Embryonic facial prominence (tissue), 1 donor: ENCODE data around the gene GIPC1.

Source experiments
- DNase-seq: peaks from one replicate; pipeline ENCODE4 v3.0.0-alpha.2; 2016; ENCODE audit errors: extremely low spot score

GIPC1 gene

DNA sequence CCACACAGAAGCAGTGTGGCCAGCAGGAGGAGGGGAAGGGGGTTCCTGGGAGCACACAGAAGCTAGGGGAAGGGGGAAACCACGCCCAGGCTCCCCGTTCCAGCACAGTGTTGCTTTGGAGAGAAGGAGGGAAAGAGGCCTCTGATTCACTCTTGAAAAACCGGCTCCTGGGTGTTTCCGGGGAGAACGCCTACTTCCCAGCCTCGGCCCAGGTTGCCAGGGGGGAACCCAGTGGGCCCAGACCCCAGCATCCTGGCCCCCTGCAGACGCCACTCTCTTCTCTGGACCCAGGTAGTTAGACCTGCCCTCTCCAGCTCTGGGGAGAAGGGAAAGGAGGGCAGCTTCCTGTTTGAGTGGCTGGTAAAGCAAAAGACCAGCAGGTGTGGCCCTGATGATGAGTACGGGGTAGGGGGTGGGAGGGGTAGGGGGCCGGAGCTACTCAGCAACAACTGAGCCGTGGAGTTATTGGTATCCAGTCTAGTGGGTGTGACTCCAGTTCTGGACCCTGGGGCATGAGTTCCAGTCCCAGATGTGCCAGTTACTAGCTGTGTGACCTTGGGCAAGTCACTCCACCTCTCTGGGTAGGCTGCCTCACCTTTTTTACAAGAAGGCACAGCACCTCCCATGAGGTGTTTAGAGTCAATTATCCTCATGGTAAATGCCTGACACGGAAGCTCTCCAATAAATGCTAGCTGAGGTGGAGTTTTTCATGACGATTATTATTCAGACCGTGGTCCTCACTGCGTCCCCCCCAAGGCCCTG is 836 bp downstream of the GIPC1 start:
- no peak for DNase-seq

DNA sequence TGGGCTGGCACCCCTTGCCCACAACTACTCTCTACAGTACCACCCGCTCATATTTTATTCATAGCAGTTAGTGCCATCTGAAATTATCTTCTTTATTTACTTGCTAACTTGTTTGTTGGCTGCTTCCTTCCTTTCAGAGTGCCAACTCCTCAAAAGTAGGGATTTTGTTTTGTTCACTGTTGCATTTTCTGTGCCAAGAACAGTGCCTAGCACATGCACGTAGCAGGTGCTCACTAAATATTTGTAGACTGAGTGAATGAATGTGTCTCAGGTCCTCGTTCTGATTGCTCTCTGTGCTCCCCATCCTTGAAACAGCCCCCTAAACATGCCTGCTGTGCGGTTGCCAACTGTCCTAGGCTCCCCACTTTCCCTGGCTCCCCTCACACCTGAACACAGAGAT is 1.5 kb downstream of the GIPC1 start:
- no peak for DNase-seq

DNA sequence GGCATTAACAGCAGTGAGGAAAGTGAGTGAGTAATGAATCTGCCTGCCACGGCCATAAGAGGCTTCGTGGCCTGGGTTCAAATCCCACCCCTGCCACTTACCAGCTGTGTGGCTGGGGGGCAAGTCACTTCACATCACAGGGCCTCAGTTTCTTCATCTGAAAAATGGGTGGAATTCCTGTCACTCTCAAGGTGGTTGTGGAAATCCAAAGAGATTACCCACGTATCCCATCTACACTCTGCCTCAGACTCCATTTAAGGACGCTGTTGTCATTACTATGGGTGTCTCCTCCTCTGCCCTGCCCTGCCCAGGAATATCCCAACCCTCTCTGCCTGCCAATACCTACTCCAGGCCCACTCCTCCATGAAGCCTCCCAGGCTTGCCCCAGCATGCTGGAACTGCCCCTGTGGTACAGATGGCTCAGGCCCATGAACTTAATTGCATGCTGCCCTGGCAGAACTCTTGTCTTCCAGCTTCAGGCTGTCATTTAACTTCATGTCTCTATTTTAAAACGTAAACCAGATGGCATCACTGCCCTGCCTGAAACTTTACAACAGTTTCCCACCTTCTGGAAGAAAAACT is 3.1 kb downstream of the GIPC1 start:
- no peak for DNase-seq

DNA sequence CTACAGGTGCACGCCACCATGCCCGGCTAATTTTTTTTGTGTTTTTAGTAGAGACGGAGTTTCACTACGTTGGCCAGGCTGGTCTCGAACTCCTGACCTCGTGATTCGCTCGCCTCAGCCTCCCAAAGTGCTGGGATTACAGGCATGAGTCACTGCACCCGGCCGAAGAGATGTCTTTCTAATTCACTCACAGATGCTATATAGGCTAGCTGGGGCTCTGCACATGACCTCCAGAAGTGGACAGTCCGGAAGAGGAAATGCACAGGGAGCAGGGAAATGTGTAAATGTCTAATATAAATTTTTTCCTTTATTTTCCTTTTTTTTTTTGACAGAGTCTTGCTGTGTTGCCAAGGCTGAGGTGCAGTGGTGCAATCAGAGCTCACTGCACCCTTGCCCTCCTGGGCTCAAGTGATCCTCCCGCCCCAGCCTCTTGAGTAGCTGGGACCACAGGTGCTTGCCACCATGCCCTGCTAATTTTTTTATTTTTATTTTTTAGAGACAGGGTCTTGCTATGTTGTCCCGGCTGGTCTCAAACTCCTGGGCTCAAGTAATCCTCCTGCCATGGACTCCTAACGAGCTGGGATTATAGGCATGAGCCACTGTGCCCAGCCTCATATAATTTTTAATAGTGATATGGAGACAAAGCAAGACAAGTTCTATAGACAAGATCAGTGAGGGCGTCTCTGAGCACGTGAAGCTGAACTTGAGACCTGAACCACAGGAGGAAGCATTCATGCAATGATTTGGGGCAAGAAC is 8.4 kb downstream of the GIPC1 start:
- no peak for DNase-seq

DNA sequence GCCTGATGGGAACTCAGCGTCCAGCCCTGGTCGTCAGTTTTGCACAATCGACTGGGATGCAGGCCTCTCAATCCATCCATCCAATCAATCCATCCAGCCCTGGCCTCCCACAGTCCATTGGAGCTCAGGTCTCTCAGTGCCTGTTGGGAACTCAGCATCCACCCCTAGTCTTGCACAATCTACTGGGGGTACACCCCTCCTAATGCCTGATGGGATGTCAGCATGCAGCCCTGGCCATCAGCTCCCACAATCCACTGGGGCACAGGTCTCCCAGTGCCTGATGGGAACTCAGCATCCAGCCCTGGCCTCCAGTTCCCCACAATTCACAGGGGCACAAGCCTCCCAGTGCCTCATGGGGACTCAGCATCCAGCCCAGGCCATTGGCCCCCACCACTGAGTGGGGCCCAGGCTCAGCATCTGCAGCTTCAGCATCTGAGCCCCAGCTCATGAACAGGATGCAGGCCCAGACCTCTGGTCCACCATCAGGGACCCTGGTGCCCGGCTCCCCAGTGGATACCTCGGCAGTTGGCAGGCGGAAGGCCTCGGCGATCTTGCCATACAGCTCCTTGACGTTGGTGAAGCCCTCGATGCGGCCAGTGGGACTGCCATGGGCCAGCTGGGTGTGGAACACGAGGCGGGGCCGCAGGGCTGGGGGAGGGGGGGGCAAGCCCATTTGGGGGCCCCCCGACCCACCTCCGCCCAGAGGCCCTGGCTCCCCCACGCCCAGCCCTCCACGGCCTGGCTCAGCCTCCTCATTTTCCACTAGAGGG is 13.6 kb downstream of the GIPC1 start:
- DNase-seq: no peak

DNA sequence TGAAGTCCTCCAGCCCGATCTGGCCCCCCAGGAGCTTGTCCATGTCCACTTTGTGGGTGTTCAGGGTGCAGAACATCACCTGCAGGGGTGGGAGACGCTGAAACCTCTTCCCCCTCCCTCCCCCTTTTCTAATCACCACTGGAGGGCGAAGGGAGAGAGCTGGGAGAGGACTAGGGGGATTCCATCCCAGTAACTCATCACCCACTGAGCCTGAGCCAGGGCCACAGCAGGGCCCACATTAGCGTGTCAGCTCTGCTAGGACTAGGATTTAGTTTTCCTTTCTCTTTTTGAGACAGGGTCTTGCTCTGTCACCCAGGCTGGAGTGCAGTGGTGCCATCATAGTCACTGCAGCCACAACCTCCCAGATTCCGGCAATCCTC is 15.2 kb downstream of the GIPC1 start:
- DNase-seq: no peak

DNA sequence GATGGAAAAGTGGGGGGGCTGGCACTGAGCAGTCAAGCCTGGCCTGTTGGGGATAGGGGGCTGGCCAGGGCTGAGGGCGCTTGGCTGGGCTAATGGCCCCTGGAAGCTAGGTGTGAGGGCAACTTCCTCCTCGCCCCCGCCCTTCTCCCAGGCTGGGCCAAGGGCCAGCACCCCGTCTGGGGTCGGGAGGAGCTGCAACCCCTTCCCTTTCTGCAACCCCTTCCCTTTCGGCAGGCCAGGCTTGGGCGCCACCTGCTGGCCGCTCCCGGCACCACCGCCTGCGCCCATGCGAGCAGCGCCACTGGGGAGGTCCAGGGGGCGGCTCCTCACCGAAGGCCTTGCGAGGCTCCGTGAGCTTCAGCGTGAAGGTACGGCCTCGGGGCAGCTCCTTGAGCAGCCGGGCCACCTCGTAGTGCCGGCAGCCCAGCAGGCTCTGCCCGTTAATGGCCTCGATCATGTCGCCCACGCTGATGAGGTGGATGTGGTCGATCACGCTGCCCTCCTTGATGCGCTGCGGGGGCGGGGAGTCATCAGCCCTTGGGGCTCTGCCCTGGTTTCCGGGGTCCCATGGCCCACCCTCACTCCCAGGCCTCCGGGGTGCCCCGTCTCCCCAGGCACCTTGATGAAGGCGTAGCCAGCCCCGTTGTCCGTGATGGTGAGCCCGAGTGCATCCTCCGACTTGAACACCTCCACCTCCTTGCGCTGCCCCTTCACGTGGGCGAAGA is 15.8 kb downstream of the GIPC1 start:
- DNase-seq: no peak

DNA sequence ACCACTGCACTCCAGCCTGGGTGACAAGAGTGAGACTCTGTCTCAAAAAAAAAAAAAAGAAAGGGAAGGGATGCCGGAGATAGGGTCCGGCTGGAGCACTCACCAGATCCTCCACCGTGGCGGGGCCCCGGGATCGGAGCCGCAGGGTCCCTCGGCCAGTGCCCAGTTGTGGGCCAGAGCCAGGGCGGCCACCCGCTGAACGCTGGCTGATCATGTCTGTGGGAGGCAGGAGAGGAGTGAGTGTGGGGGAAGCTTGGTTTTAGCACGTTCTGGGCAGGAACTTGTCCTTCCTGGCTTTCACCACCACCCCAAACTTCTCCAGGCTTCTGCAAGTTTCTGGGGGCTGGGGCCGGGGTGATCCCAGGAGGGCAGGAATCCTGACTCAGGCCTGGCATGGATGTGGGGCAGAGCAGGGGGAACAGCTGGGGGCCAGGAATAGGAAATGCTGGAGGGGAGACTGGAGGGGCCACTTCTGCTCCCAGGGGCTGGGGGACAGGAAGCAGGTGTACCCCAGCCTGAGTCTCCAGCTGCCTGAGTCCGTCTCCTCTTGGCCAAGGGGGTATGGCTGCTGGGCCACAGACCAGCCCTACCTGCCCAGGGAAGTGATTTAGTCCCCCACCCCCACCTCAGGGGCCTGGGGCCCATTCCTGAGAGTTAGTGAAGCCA is 16.5 kb downstream of the GIPC1 start:
- no peak for DNase-seq

DNA sequence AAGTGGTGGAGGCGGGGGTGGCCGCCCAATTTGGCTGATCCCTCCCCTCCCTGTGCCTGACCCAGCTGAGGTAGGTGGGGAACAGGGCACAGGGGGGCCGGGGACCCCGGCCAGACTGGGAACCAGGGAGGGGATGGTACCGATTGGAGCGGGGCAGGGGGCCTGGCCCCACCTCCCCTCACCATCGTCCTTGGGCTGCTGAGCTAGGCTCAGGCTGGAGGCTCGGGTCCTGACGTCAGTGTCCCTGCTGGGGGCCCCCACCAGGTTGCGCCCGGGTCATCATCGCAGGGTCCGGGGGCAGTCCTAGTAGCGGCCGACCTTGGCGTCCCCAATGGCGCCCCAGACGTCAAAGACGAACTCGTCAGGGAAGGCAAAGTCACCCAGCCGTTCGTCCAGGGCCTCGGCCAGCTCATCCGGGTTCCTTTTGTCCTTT is 17.8 kb downstream of the GIPC1 start:
- DNase-seq: no peak

DNA sequence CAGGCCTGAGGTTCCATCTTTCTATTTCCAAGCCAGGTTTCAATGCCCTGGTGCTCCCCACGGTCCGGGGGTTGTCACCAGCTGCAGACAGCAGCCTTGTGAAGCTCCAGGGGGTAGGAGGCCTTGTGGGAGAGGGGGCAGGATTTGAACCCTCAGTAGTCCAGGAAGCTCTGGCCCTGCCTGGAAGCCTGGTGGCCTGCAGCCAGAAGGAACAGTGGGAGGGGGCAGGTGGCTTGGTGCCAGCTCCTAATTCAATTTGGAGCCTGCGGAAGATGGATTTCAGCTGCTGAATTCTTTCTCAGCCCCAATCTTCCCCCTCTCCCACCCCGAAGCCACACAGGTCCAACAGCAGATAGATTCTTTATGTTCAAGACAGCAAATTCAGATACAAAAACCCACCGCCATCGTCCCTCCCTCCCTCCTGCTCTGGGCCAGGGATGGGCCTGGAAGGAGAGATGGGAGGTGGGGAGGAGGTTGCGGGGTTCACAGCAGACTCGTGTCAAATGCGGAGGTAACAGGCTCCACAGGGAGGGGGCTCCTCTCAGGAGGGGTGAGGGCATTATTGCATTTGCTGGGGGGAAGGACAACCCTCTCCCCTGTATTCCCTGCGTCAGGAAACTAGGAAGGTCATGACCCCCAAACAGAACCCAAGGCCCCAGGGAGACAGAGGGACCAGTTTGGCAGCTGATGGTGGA is 18.4 kb downstream of the GIPC1 start:
- no peak for DNase-seq

DNA sequence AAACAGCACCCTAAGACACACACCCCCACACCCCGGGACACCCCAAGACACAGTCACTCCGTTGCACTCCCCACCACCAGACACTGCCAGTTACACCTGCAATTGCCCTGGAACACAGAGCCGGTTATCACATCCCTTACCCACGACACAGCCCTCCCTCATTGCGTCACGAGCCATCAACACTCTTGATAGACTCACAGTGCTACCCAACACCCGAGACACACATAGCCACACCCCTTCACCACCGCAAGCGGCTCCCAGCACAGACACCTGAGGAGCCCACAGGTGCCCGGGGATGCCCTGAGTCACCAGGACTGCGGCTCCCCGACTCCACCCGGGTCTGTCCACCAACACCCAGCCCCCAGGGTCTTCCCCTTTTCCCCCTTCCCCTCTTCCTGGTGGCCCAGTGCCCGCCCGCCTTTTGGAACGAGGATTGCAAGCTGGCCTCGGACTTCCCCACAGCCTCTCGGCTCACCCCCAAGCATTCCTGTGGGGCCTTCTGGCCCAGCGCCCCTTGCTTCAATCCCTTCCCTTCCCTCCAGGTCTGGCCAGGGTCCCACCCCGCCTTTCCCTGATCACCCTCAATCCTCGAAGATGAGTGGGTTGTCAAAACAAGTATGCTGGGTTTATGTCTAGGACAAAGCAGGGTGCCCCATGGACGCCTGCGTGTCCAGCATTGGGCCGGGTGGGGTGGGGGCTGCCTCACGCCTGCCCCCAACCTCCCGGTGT is 19.1 kb downstream of the GIPC1 start:
- DNase-seq: no peak

DNA sequence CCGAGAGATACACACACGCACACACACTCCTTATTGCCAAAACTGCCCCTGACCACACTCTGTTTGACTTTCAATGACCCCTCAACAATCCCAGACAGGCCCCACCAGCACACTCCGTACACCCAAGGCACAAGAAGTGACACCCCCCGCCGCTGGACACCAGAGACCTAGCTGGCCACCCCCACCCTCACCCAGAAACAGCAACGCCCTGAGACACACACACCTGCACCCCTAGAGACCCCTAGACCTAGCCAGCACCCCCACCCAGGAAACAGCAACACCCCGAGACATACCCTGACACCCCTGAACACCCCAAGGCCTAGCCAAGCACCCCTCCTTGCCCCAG is 19.6 kb downstream of the GIPC1 start:
- no peak for DNase-seq

DNA sequence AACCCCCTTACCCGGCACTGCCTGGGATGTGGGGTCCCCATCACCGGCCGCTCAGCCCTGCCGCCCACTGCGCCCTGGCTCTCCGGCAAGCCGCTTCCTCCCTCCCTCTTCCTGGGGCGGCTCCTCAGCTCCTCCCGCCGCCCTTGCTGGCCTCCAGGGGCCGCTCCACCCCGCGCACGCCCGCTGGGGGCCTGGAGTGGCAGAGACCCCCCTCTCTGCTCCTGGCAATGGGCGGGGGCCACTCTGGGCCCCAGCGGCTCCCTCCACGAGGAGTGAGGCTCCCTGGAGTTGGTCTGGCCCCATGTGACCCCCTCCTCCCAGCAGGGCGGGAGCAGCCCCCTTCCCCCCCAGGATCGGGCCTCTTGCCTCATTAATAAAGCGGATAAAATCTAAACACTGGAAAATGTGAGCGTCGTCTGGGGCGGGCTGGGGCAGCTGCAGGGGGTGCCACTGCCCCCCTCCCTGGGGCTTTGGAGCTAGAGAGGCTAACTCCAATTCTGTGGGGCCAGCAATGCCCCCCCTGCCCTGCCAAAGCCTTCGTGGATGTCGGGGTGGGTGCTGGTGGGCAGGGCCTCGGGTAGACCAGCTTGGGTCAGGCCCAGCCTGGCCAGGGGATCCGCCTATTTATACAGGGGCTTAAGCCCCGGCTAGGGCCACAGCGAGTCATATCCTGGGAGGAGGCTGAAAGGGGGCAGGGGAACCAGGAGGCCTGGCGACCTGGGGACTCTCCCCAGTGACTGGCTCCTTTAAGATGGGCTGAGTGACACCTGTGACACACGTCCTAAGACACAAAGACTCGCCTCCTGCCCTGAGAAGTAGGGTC is 20.5 kb downstream of the GIPC1 start, which contains the start of gene PTGER1:
TSS of gene PTGER1 (minus strand) at position 104 of the 823 bp plus-strand sequence. CDS start 1,034 bp downstream, outside the sequence.
- no peak for DNase-seq

DNA sequence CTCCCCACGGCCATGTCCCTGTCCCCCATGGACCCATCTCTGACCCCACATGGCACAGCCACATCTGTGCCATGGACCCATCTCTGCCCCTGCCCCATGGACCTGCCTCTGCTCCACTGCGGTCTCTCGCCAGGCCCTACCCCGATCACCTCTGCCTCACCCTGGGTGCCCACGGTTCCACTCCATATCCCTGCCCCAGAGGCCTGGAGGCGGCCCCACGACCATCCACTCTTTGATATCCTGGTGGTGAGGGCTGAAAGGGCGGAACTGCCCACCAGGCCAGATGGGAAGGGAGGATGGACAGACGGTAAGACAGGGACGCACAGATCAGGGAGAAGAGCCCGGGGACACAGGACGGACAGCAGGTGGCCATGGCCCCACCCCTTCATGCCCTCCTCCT is 21.1 kb downstream of the GIPC1 start:
- DNase-seq: no peak

DNA sequence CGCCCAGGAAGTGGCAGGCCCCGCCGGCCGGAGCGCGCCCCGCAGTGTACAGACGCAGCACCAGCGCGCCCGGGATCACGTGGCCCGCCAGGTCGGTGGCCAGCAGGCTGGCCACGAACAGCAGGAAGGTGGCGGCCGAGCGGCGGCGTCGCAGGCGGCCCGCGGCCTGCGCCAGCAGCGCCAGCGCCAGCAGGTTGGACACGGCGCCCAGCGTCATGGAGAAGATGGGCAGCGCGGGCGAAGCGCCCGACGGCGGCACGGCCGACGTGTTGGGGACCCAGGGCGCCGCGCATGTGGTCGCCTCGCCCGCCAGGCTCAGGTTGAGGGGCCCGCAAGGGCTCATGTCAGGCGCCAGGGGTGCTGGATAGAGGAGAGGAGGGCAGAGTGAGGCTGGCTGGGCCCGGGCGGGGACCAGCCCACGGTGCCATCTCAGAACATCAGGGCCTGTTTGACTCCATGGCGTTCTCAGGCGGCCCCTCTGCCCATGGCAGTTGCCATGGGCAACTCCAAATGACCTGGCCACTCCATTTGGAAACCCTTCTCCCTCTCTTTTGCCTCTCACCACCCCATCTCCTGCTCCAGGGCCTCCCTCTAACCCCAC is 21.8 kb downstream of the GIPC1 start:
- DNase-seq: no peak

DNA sequence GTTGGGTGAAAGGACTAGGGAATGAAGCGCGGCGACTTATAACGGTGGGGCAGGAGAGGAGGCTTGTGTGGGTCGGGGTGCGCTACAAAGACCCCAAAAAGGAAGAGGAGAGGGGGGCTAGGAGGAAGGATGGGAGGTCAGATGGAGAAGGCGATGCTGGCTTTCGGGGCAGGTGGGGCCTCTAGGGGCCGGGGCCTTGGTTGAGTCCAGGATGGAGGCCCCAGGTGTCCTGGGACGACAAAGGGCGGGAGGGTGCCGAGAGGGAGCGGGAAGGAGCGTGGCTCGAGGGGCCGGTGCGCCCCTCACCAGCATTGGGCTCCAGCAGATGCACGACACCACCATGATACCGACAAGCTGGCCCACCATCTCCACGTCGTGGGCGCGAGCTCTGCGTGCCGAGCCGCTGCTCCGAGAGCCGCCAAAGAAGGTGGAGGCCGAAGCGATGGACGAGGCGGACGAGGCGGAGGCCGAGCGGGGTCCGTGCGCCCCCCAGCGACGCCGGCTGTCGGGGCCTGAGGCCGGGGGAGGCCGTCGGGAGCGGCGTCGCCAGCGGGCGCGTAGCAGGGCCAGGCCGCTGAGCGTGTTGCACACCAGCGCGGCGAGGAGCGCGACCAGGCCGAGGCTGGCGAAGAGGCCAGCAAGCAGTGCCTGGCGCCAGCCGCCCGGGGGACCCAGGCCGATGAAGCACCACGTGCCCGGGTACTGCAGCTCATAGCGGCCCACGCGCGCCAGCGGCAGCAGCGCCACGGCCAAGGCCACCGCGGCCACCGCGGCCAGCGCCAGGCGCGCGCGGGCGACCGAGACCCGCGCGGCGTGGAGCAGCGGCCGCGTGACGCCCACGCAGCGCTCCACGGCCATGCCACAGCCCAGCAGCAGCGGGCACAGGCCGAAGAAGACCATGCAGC is 22.6 kb downstream of the GIPC1 start:
- DNase-seq: no peak

DNA sequence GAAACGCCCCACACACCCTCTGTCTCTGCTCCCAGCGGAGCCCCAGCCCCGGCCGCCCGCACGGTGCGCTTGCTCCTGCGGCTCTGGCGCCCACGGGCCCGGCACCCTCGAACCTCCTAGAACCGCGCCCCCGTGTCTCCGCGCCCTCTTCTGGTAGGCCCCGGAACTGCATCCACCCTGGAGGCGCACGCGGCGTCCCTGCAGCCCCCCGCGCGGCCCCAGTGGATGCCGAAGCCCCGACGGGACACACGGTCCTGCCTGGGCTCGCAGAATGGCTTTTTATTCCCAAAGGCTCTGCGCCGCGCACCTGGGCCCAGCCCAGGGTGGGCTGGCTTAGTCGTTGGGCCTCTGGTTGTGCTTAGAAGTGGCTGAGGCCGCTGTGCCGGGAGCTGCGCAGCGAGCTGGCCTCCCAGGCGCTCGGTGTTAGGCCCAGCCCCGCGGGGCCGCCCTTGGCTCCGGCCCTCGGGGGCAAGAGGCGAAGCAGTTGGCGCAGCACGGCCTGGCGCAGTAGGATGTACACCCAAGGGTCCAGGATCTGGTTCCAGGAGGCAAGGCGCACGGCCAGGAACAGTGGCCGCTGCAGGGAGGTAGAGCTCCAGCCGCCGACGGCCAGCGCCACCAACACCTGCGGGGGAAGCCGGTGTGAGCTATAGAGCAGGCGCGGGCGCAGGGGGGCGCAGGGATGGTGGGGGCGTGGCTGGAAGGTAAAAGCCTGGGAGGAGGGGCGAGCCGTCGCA is 23.6 kb downstream of the GIPC1 start:
- no peak for DNase-seq
